Lung (tissue), 12 donors: ENCODE results near the gene FOXM1. TPM values are rescaled to one million over a fixed set of nuclear protein-coding genes. Genes with fewer than 3 reads are reported as not detected.

Experiments used
- ATAC-seq: fragments of 200-7000 bp; cut with Tn5 transposase; one replicate; pipeline ENCODE4 v1.9.1; 2020; ENCODE audit warnings: moderate number of reproducible peaks; ENCODE audit not compliant: insufficient read depth, low FRiP score
- DNase-seq, 3 donors: peaks; one replicate each; pipeline ENCODE4 v3.0.0-alpha.2; 2013 to 2017
- H3K27ac ChIP-seq, 2 donors: one replicate each; pipeline ENCODE4 v1.5.1; 2013; ENCODE audit warnings: mild to moderate bottlenecking in 2 of 2, moderate library complexity in 2 of 2, control low read depth in 1 of 2, inconsistent platforms in 1 of 2, low read depth in 1 of 2, low read length in 1 of 2
- H3K27me3 ChIP-seq, 3 donors: one replicate each; pipeline ENCODE4 v1.5.1; 2013; ENCODE audit warnings: low read length in 2 of 3; ENCODE audit not compliant: control insufficient read depth in 3 of 3, insufficient read depth in 3 of 3
- H3K36me3 ChIP-seq, 4 donors: one replicate each; pipeline ENCODE4 v1.5.1; 2013; ENCODE audit warnings: low read length in 4 of 4, mild to moderate bottlenecking in 1 of 4, moderate library complexity in 1 of 4; ENCODE audit not compliant: control insufficient read depth in 4 of 4, insufficient read depth in 4 of 4
- H3K4me1 ChIP-seq, 5 donors: one replicate each; pipeline ENCODE4 v1.5.1; 2013; ENCODE audit warnings: low read length in 5 of 5, mild to moderate bottlenecking in 2 of 5, moderate library complexity in 1 of 5; ENCODE audit not compliant: control insufficient read depth in 5 of 5, insufficient read depth in 5 of 5
- H3K4me3 ChIP-seq: one replicate; pipeline ENCODE4 v1.5.1; 2013; ENCODE audit warnings: mild to moderate bottlenecking, control low read depth, moderate library complexity
- H3K9ac ChIP-seq, 2 donors: one replicate each; pipeline ENCODE4 v1.5.1; 2013; ENCODE audit warnings: low read length in 2 of 2, control low read depth in 1 of 2; ENCODE audit not compliant: insufficient read depth in 1 of 2
- H3K9me3 ChIP-seq, 4 donors: one replicate each; pipeline ENCODE4 v1.5.1; 2013; ENCODE audit warnings: low read length in 3 of 4, mild to moderate bottlenecking in 1 of 4, moderate library complexity in 1 of 4; ENCODE audit not compliant: control insufficient read depth in 4 of 4, insufficient read depth in 3 of 4
- WGBS, 2 donors: extraction: QIAGEN DNeasy Blood & Tissue Kit; methylation state at CpG; one replicate each; pipeline ENCODE4 v1.1.7; 2013; 5-methylcytosine and 5-hydroxymethylcytosine counted together
- polyA plus RNA-seq, 2 donors: library from polyadenylated mRNA; stranded (reverse); fragments of 200-250 nt; gene quantifications; one replicate each; pipeline ENCODE4 v1.2.1, GENCODE V29; 2013
- total RNA-seq, 2 donors: library from RNA; depleted of rRNA in 1 of 2; stranded (reverse); fragments of >200 nt in 1 of 2; gene quantifications; one replicate each; pipeline ENCODE4 v1.2.1, GENCODE V29; 2014 to 2021
- TF ChIP-seq, protein P1 (sequence below): IDR thresholded peaks from 2 replicates; pipeline ENCODE4 v1.5.1; 2012; ENCODE audit warnings: mild to moderate bottlenecking; ENCODE audit errors: control extremely low read depth, extremely low read depth
- donor health status: control.
- donor health status: control.
- donor health status: Bipolar disorder and iron deficiency.
- donor health status: healthy.
- donor health status: DM: yes; HTN: yes; CAD: no.

FOXM1 gene
- total and polyA plus RNA-seq, 4 donors = 1.6 to 4.0 (median 3.2) TPM

DNA sequence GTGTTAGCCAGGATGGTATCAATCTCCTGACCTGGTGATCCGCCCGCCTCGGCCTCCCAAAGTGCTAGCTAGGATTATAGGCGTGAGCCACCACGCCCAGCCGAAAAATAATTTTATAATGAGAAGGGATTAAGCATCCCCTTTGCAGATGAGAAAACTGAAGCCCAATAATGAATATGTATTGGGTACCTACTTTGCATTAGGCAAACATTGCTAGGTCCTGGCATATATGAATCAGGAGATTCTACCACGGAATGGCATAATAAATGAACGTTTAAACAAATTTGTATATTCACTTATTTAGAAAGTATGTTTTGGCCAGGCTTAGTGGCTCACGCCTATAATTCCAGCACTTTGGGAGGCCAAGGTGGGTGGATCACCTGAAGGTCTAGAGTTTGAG is 46.1 kb upstream of the FOXM1 start:
- no peak for ATAC-seq

DNA sequence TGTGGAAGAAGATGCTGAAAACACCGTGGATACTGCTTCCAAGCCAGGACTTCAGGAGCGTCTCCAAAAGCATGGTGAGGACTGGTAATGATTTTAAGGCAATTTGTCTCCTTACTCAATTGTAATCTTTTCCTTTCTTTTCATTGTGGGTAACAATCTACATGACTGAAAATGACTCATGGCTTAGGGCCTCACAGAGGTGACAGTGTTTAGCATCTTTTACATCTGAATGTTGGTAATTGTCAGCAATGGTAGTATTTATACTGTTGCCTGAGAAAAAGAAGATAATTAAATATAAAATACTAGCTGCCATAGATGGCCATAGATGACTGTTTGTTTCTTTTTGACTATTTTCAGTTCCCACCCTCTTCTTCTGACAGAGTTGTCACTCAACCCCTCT is 45.4 kb upstream of the FOXM1 start:
- 98% methylated on average over 2 of the region's 2 CpGs for WGBS, 2 donors
- DNase-seq = no peak

More for the DNA sequence above, 46.1 kb upstream of the FOXM1 start:
- DNase-seq = no peak
- Histone ChIP-seq H3K27me3 (no peaks in the 10 kb centered on the region), H3K9me3 (no peaks in the 10 kb centered on the region), H3K36me3 (peaks cover 13 to 48% (median 26%) of the 10 kb centered on the region in 4 donors), H3K4me1 (no peaks in the 10 kb centered on the region), H3K4me3 (no peak overlapping the region), H3K27ac (no peak overlapping the region), H3K9ac (no peak overlapping the region)
- TF ChIP-seq, protein P1, sequence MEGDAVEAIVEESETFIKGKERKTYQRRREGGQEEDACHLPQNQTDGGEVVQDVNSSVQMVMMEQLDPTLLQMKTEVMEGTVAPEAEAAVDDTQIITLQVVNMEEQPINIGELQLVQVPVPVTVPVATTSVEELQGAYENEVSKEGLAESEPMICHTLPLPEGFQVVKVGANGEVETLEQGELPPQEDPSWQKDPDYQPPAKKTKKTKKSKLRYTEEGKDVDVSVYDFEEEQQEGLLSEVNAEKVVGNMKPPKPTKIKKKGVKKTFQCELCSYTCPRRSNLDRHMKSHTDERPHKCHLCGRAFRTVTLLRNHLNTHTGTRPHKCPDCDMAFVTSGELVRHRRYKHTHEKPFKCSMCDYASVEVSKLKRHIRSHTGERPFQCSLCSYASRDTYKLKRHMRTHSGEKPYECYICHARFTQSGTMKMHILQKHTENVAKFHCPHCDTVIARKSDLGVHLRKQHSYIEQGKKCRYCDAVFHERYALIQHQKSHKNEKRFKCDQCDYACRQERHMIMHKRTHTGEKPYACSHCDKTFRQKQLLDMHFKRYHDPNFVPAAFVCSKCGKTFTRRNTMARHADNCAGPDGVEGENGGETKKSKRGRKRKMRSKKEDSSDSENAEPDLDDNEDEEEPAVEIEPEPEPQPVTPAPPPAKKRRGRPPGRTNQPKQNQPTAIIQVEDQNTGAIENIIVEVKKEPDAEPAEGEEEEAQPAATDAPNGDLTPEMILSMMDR = no peak
- 97 to 98% methylated on average over 9 of the region's 9 CpGs for WGBS, 2 donors

DNA sequence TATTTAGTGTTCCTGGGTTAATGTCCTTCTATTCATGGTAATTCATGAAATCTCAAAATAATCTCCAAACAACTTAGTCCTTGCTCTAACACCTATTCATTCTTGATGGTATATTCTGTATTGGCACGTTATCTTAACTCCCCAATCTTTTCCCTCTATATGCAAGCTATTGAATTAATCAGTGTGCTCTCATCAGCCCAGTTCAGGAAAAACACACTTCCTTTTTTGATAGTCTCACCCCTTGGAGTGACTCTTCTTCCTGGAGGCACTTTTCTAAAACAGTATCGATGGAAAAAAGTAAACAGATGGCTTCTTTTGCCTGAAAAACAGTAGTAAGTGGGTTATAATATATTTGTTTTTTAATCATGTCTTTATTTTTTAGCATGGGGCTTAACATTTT is 42.3 kb upstream of the FOXM1 start:
- Histone ChIP-seq H3K4me3 (no peak overlapping the region), H3K27me3 (no peaks in the 10 kb centered on the region), H3K4me1 (no peaks in the 10 kb centered on the region), H3K27ac (no peak overlapping the region), H3K9me3 (no peaks in the 10 kb centered on the region), H3K36me3 (peaks cover 11 to 48% (median 20%) of the 10 kb centered on the region in 4 donors), H3K9ac (no peak overlapping the region)
- ATAC-seq (no peak), DNase-seq (no peak)
- TF ChIP-seq, protein P1 = no peak
- 61 to 68% methylated on average over 2 of the region's 2 CpGs for WGBS, 2 donors

More for the DNA sequence above, 45.4 kb upstream of the FOXM1 start:
- ATAC-seq = no peak
- H3K4me1 ChIP-seq = no peaks in the 10 kb centered on the region
- no peak overlapping the region for H3K9ac ChIP-seq
- no peak overlapping the region for H3K4me3 ChIP-seq
- H3K9me3 ChIP-seq = no peaks in the 10 kb centered on the region
- no peaks in the 10 kb centered on the region for H3K27me3 ChIP-seq
- H3K36me3 ChIP-seq = peaks cover 13 to 44% (median 26%) of the 10 kb centered on the region in 4 donors
- TF ChIP-seq, protein P1 = no peak
- no peak overlapping the region for H3K27ac ChIP-seq

DNA sequence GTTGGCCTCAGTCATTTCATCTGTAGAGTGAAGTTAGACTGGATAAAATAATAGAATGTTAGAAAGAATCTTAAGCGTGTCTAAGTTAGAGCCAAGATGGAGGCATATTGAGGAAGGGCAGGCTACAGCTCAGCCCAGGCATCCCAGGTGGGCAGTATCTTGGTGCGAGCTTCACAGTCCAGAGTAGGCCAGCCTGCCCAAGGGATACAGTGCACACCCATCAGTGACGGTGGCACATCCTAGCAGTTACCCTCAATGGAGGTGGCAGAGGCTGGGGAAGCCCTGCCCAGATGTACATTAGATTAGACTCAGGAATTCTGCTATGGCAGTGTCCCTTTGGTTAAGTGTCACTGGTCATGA is 35.2 kb upstream of the FOXM1 start:
- Histone ChIP-seq H3K36me3 (peaks cover 2 to 30% (median 6%) of the 10 kb centered on the region in 4 donors), H3K27me3 (no peaks in the 10 kb centered on the region), H3K4me3 (no peak overlapping the region), H3K9me3 (no peaks in the 10 kb centered on the region), H3K4me1 (peaks cover 0 to 3% (median 0%) of the 10 kb centered on the region in 5 donors), H3K9ac (no peak overlapping the region), H3K27ac (no peak overlapping the region)
- no peak for DNase-seq
- no peak for ATAC-seq
- WGBS, 2 donors = 98% methylated on average over 3 of the region's 3 CpGs
- TF ChIP-seq, protein P1 = no peak
